ENCODE measurements around the gene FFAR1.

GRCh38 chr19:35311901-35312665, 35.6 kb upstream of the FFAR1 start:
- TF ChIP-seq CTCF (optimal IDR thresholded peaks at IDR 0.05 in 1 of 3, IDR thresholded peaks at IDR 0.05 in 1 of 3, conservative IDR thresholded peaks at IDR 0.05 in 1 of 3; ENCODE audit: extremely low read depth in 1 of 3, insufficient read depth in 2 of 3, low read length in 3 of 3) (no peak), EZH2 (IDR thresholded peaks at IDR 0.05; ENCODE audit: low read length) (no peak)

Data from keratinocyte (primary cell).